Peyer's patch (tissue), 4 donors: ENCODE measurements around the gene MRPL45.

Experiments used
- CTCF ChIP-seq, 6 experiments: fragments of 450-650 bp in 4 of 6; fragments of 200-600 bp in 2 of 6; sonication (generic) in 1 of 6; IDR thresholded peaks; one replicate each; pipeline ENCODE4 v1.5.1; 2017 to 2019; ENCODE audit warnings: antibody characterized with exemption in 6 of 6, mild to moderate bottlenecking in 3 of 6, moderate library complexity in 1 of 6
- POLR2A ChIP-seq, 2 donors: fragments of 450-650 bp; IDR thresholded peaks; one replicate each; pipeline ENCODE4 v1.5.1; 2017; ENCODE audit warnings: antibody characterized with exemption in 2 of 2, mild to moderate bottlenecking in 2 of 2, moderate library complexity in 2 of 2

GRCh38 chr17:38325221-38325851 lies 28.4 kb downstream of the MRPL45 start:
- TF ChIP-seq CTCF (IDR thresholded peaks at IDR 0.05) = no peak
- no peak for TF ChIP-seq POLR2A (IDR thresholded peaks at IDR 0.05)
